OCI-LY7 (cell line): ENCODE results near the gene CHST11.

Source experiments
- CTCF ChIP-seq: fragments of 200-600 bp; sonication (generic); conservative IDR thresholded peaks from 2 replicates; pipeline ENCODE4 v1.5.1; 2014; ENCODE audit warnings: mild to moderate bottlenecking, antibody characterized with exemption, low read length, moderate library complexity, mixed read lengths
- EZH2phosphoT487 ChIP-seq: fragments of 200-600 bp; sonication (generic); IDR thresholded peaks from 2 replicates; pipeline ENCODE4 v1.6.1; 2018; ENCODE audit warnings: low read depth, borderline replicate concordance, mild to moderate bottlenecking, mixed run types, antibody characterized with exemption, low read length, moderate library complexity, mixed read lengths

DNA sequence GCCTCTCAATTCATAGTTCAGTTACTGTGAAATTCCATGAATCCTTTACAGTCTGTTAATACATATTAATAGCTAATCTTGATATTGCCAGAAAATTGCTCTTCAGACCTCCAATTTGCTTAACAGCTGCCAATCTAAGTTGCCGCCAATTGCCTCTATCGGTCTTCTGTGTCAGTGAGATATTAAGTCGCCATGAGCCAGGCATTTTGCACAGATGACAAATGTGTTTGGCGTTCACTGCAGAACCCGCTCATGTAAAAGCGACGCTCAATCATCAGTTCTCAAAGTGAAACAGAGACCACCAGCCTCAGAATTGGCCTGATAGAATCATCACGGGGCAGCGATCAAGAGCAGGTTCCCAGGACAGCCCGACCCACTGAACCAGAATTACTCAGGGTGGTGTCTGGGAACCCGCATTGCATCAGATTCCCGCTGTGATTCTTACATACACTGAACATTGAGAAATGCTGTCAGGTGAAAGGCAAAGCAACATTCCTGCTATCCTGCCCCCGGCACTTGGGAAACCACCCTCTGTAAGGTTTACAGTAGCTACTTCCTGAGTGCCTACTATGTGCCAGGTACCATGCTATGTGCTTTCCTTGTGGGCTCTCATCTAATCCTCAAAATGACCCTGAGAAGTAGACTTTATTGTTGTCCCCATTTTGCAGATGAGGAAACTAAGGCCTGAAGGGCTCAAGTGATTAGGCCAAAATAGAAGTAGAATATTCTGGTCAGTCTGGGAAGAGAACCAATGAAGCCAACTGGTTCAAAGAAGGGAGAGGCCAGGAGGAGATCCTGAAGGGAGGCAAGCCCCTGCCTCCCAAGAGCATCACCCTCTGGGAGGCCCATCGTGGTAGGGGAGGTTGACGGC lies 285.0 kb downstream of the CHST11 start:
- TF ChIP-seq CTCF (no peak), EZH2phosphoT487 (no peak)
